DOHH2 (cell line): ENCODE data around the gene GYS1.

ENCODE experiments used
- H3F3A ChIP-seq: fragments of 200-600 bp; sonication (generic), shearing (Covaris generic); 2 replicates; pipeline ENCODE4 v1.6.0; 2016; ENCODE audit warnings: antibody characterized with exemption, mild to moderate bottlenecking; ENCODE audit not compliant: control insufficient read depth, insufficient read depth
- H3K27ac ChIP-seq: fragments of 200-600 bp; sonication (generic); 2 replicates; pipeline ENCODE4 v1.5.1; 2014; ENCODE audit warnings: low read depth, mild to moderate bottlenecking, low read length, moderate library complexity
- H3K27me3 ChIP-seq: fragments of 200-600 bp; sonication (generic); 2 replicates; pipeline ENCODE4 v1.6.1; 2014; ENCODE audit warnings: mild to moderate bottlenecking, low read length, mixed read lengths; ENCODE audit not compliant: control insufficient read depth
- H3K36me3 ChIP-seq: fragments of 200-600 bp; sonication (generic); 2 replicates; pipeline ENCODE4 v1.6.1; 2014; ENCODE audit warnings: mild to moderate bottlenecking, low read length, moderate library complexity, mixed read lengths; ENCODE audit not compliant: control insufficient read depth
- H3K4me1 ChIP-seq: fragments of 200-600 bp; sonication (generic); 2 replicates; pipeline ENCODE4 v1.6.1; 2014; ENCODE audit warnings: mild to moderate bottlenecking, low read length, mixed read lengths; ENCODE audit not compliant: control insufficient read depth
- H3K4me2 ChIP-seq: fragments of 200-600 bp; sonication (generic); 2 replicates; pipeline ENCODE4 v1.6.0; 2014; ENCODE audit warnings: mild to moderate bottlenecking, low read length, moderate library complexity
- H3K4me3 ChIP-seq: fragments of 200-600 bp; sonication (generic); 2 replicates; pipeline ENCODE4 v1.5.1; 2014; ENCODE audit warnings: mild to moderate bottlenecking, low read length, mixed read lengths
- H3K79me2 ChIP-seq: fragments of 200-600 bp; sonication (generic); 2 replicates; pipeline ENCODE4 v1.6.1; 2014; ENCODE audit warnings: mild to moderate bottlenecking, low read length, mixed read lengths; ENCODE audit not compliant: control insufficient read depth
- H3K9me2 ChIP-seq: fragments of 200-600 bp; sonication (generic); replicated peaks from 2 replicates; pipeline ENCODE4 v1.6.1; 2014; ENCODE audit warnings: mild to moderate bottlenecking, low read length, mixed read lengths; ENCODE audit not compliant: control insufficient read depth
- H3K9me3 ChIP-seq: fragments of 200-600 bp; sonication (generic); 2 replicates; pipeline ENCODE4 v1.6.1; 2014; ENCODE audit warnings: antibody characterized with exemption, low read length, mixed read lengths; ENCODE audit not compliant: control insufficient read depth, insufficient read depth
- H4K20me1 ChIP-seq: fragments of 200-600 bp; sonication (generic); 2 replicates; pipeline ENCODE4 v1.6.0; 2014; ENCODE audit warnings: low read depth, mild to moderate bottlenecking, antibody characterized with exemption, low read length, moderate library complexity; ENCODE audit not compliant: control insufficient read depth, insufficient read depth
- EZH2phosphoT487 ChIP-seq: fragments of 200-600 bp; sonication (generic); IDR thresholded peaks from 2 replicates; pipeline ENCODE4 v1.6.1; 2017; ENCODE audit warnings: borderline replicate concordance, mild to moderate bottlenecking, antibody characterized with exemption, low read length, moderate library complexity, mixed read lengths
- TF ChIP-seq, protein P1 (sequence below): fragments of 200-600 bp; sonication (generic); IDR thresholded peaks from one replicate; pipeline ENCODE4 v1.5.1; 2014; ENCODE audit warnings: antibody characterized with exemption, mild to moderate bottlenecking, low read depth, low read length; ENCODE audit not compliant: poor library complexity, severe bottlenecking

The GYS1 gene

DNA sequence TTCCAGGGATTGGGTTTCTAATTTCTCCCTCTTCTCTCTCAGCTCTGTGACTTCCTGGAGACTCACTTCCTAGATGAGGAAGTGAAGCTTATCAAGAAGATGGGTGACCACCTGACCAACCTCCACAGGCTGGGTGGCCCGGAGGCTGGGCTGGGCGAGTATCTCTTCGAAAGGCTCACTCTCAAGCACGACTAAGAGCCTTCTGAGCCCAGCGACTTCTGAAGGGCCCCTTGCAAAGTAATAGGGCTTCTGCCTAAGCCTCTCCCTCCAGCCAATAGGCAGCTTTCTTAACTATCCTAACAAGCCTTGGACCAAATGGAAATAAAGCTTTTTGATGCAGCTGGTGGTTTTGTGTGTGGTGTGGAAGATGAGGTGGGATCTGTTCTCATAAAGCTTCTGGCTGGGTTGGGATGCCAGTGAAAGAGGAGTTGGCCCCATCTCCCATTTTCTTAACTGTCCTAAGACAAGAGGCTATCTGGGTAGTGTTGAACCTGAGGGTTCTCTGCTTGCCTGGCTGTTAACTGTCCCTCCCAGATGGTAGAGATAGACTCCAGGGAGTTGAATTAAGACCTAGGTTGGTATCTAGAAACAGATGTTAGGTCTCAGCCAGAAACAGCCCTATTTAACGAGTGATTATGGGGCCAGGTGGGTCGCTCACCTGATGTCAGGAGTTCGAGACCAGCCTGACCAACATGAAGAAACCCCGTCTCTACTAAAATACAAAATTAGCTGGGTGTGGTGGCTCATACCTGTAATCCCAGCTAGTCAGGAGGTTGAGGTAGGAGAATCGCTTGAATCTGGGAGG, 26.4 kb downstream of the GYS1 start:
- Histone ChIP-seq H3K4me2 (peak overlapping the region; percentile 89), H3K4me1 (peaks cover 76% of the 10 kb centered on the region), H3K4me3 (peak overlapping the region; percentile 98), H3K27ac (peak overlapping the region; percentile 68), H3F3A (peaks cover 13% of the 10 kb centered on the region), H4K20me1 (no peaks in the 10 kb centered on the region), H3K79me2 (peaks cover 30% of the 10 kb centered on the region), H3K9me3 (no peaks in the 10 kb centered on the region), H3K27me3 (no peaks in the 10 kb centered on the region), H3K36me3 (peaks cover 54% of the 10 kb centered on the region), H3K9me2 (no peaks in the 10 kb centered on the region)
- TF ChIP-seq EZH2phosphoT487: no peak
- TF ChIP-seq, protein P1, sequence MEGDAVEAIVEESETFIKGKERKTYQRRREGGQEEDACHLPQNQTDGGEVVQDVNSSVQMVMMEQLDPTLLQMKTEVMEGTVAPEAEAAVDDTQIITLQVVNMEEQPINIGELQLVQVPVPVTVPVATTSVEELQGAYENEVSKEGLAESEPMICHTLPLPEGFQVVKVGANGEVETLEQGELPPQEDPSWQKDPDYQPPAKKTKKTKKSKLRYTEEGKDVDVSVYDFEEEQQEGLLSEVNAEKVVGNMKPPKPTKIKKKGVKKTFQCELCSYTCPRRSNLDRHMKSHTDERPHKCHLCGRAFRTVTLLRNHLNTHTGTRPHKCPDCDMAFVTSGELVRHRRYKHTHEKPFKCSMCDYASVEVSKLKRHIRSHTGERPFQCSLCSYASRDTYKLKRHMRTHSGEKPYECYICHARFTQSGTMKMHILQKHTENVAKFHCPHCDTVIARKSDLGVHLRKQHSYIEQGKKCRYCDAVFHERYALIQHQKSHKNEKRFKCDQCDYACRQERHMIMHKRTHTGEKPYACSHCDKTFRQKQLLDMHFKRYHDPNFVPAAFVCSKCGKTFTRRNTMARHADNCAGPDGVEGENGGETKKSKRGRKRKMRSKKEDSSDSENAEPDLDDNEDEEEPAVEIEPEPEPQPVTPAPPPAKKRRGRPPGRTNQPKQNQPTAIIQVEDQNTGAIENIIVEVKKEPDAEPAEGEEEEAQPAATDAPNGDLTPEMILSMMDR: no peak

DNA sequence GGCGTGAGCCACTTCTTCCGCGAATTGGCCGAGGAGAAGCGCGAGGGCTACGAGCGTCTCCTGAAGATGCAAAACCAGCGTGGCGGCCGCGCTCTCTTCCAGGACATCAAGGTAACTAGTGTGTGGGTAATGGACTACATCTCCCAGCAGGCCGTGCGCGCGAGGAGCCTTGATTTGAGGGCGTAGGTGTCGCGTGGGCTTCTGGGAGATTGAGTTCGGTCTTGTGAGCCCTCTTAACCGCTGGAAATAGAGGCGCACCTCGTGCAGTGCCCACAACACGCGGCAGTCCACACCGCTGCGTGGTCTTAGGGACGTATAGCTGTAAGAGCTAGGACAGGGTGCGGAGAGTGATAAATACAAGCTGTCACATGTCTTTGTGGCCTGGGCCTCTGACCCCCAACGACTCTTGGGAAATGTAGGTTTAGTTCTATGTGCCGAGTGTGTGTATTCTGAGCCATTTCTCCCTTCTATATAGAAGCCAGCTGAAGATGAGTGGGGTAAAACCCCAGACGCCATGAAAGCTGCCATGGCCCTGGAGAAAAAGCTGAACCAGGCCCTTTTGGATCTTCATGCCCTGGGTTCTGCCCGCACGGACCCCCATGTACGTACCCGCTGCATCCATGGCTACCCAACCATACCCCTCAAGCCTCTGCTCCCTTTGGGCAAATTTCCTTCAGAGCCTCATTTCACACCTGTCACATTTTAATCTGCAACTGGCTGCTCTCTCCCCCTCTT, 27.1 kb downstream of the GYS1 start:
- H3K27me3 ChIP-seq: no peaks in the 10 kb centered on the region
- H3K4me2 ChIP-seq: peak overlapping the region; percentile 89
- no peaks in the 10 kb centered on the region for H4K20me1 ChIP-seq
- no peaks in the 10 kb centered on the region for H3K9me3 ChIP-seq
- peaks cover 13% of the 10 kb centered on the region for H3F3A ChIP-seq
- H3K79me2 ChIP-seq: peaks cover 30% of the 10 kb centered on the region
- peaks cover 77% of the 10 kb centered on the region for H3K4me1 ChIP-seq
- H3K36me3 ChIP-seq: peaks cover 54% of the 10 kb centered on the region
- TF ChIP-seq EZH2phosphoT487: no peak
- TF ChIP-seq, protein P1: no peak
- H3K27ac ChIP-seq: peak overlapping the region; percentile 68
- H3K9me2 ChIP-seq: no peaks in the 10 kb centered on the region
- peak overlapping the region; percentile 98 for H3K4me3 ChIP-seq

DNA sequence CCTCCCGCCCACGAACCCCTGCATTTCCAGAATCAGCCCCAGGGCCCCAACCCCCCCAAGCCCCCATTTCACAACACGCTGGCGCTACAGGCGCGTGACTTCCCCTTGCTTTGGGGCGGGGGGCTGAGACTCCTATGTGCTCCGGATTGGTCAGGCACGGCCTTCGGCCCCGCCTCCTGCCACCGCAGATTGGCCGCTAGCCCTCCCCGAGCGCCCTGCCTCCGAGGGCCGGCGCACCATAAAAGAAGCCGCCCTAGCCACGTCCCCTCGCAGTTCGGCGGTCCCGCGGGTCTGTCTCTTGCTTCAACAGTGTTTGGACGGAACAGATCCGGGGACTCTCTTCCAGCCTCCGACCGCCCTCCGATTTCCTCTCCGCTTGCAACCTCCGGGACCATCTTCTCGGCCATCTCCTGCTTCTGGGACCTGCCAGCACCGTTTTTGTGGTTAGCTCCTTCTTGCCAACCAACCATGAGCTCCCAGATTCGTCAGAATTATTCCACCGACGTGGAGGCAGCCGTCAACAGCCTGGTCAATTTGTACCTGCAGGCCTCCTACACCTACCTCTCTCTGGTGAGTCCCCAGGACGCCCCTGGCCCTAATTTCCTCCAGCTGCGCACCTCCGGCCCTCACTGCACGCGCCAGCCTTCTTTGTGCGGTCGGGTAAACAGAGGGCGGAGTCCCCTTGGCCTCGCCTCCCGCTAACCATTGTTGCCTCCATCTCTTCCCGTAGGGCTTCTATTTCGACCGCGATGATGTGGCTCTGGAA, 27.9 kb downstream of the GYS1 start, which contains the start of gene FTL:
FTL (plus strand) TSS at position 270 of the 766 bp plus-strand sequence; CDS start at position 469, 199 bp downstream.
- TF ChIP-seq, protein P1: no peak
- no peak for TF ChIP-seq EZH2phosphoT487
- Histone ChIP-seq H3K4me3 (peak within 1 kb of the TSS; percentile 98), H3K4me2 (peak within 1 kb of the TSS; percentile 89), H3K79me2 (peaks cover 30% of the 10 kb centered on the region), H3K27me3 (no peaks in the 10 kb centered on the region), H4K20me1 (no peaks in the 10 kb centered on the region), H3K4me1 (peaks cover 69% of the 10 kb centered on the region), H3K27ac (peak within 1 kb of the TSS; percentile 77), H3K36me3 (peaks cover 51% of the 10 kb centered on the region), H3F3A (peaks cover 13% of the 10 kb centered on the region), H3K9me2 (no peaks in the 10 kb centered on the region), H3K9me3 (no peaks in the 10 kb centered on the region)
